GM18951 (cell line): ENCODE data around the gene OSTM1.

Experiments used
- POLR2A ChIP-seq: IDR thresholded peaks from 4 replicates; pipeline ENCODE4 v1.6.1; 2011; ENCODE audit warnings: mild to moderate bottlenecking; ENCODE audit not compliant: insufficient read length, insufficient read depth; ENCODE audit errors: extremely low read depth
- in situ Hi-C: fragments of 300-500 bp; cut with MboI; formaldehyde crosslinking; loops from one replicate; pipeline ENCODE4 v1.12.0; 2022; ENCODE audit warnings: low sequenced_read_pairs, mixed read lengths, inconsistent platforms; ENCODE audit not compliant: unreplicated experiment

The OSTM1 gene

GRCh38 chr6:108074359-108075144 is at the start of gene OSTM1:
Gene OSTM1, minus strand, starts transcription at chr6:108074741. Its CDS starts 90 bp downstream, at chr6:108074651.
- in situ Hi-C loops: no loop called here
- peak; percentile 90 for TF ChIP-seq POLR2A

- in situ Hi-C loops: loop anchor here (25.0 kb wide), 1 partner anchor 363 kb away; no protein-coding TSS in a partner anchor
- TF ChIP-seq POLR2A: no peak
These were observed 49.4 kb upstream of the OSTM1 start for GRCh38 chr6:108123946-108124345.

GRCh38 chr6:108123481-108123929 is 49.0 kb upstream of the OSTM1 start:
- no peak for TF ChIP-seq POLR2A
- in situ Hi-C loops: loop anchor here (25.0 kb wide), 1 partner anchor 364 kb away; no protein-coding TSS in a partner anchor

- in situ Hi-C loops: loop anchor here (25.0 kb wide), 1 partner anchor 366 kb away; no protein-coding TSS in a partner anchor
- no peak for TF ChIP-seq POLR2A
These were observed 47.1 kb upstream of the OSTM1 start for GRCh38 chr6:108121612-108122011.

- no peak for TF ChIP-seq POLR2A
- in situ Hi-C loops: loop anchor here (25.0 kb wide), 1 partner anchor 367 kb away; no protein-coding TSS in a partner anchor
These were observed 45.8 kb upstream of the OSTM1 start for GRCh38 chr6:108120311-108120710.

GRCh38 chr6:108119769-108120141 is 45.2 kb upstream of the OSTM1 start:
- TF ChIP-seq POLR2A: no peak
- in situ Hi-C loops: loop anchor here (10.0 to 25.0 kb wide), 2 partner anchors 55 to 368 kb away; no protein-coding TSS in a partner anchor

- TF ChIP-seq POLR2A: no peak
These were observed 44.5 kb upstream of the OSTM1 start for GRCh38 chr6:108118810-108119768.

GRCh38 chr6:108118359-108118724 is 43.8 kb upstream of the OSTM1 start:
- no peak for TF ChIP-seq POLR2A

More at GRCh38 chr6:108118810-108119768, 44.5 kb upstream of the OSTM1 start:
- in situ Hi-C loops: loop anchor here (10.0 to 25.0 kb wide), 2 partner anchors 56 to 368 kb away; no protein-coding TSS in a partner anchor

GRCh38 chr6:108117427-108118358 is 43.2 kb upstream of the OSTM1 start:
- in situ Hi-C loops: loop anchor here (10.0 to 25.0 kb wide), 2 partner anchors 57 to 370 kb away; no protein-coding TSS in a partner anchor

More at GRCh38 chr6:108118359-108118724, 43.8 kb upstream of the OSTM1 start:
- in situ Hi-C loops: loop anchor here (10.0 to 25.0 kb wide), 2 partner anchors 56 to 369 kb away; no protein-coding TSS in a partner anchor

GRCh38 chr6:108116546-108117426 is 42.2 kb upstream of the OSTM1 start:
- in situ Hi-C loops: loop anchor here (10.0 to 25.0 kb wide), 2 partner anchors 58 to 371 kb away; no protein-coding TSS in a partner anchor
- no peak for TF ChIP-seq POLR2A

More at GRCh38 chr6:108117427-108118358, 43.2 kb upstream of the OSTM1 start:
- no peak for TF ChIP-seq POLR2A

GRCh38 chr6:108115598-108116058 is 41.1 kb upstream of the OSTM1 start:
- TF ChIP-seq POLR2A: no peak
- in situ Hi-C loops: loop anchor here (10.0 to 25.0 kb wide), 2 partner anchors 59 to 372 kb away; no protein-coding TSS in a partner anchor
